Prostate gland (tissue), 2 donors: ENCODE measurements around the gene UTP18. TPM values are rescaled to one million over a fixed set of nuclear protein-coding genes. Genes with fewer than 3 reads are reported as not detected.

ENCODE experiments used
- DNase-seq: peaks from one replicate; pipeline ENCODE4 v3.0.0-alpha.2; 2019; ENCODE audit warnings: low spot score
- H3K27ac ChIP-seq, 2 donors: fragments of 200-600 bp; sonication (generic); 2 replicates each; pipeline ENCODE4 v1.5.1; 2017 to 2019
- H3K27me3 ChIP-seq: fragments of 200-600 bp; sonication (generic); replicated peaks from 2 replicates; pipeline ENCODE4 v1.5.1; 2019; ENCODE audit not compliant: insufficient read depth
- H3K36me3 ChIP-seq, 2 donors: fragments of 200-600 bp; sonication (generic); 1 replicate in 1 of 2; 2 replicates in 1 of 2; pipeline versions ENCODE4 v1.5.1 to v1.8.1; 2017 to 2019
- H3K4me1 ChIP-seq: fragments of 200-600 bp; sonication (generic); replicated peaks from 2 replicates; pipeline ENCODE4 v1.5.1; 2019
- H3K4me3 ChIP-seq, 2 donors: fragments of 200-600 bp; sonication (generic); 2 replicates each; pipeline ENCODE4 v1.5.1; 2017 to 2019
- H3K9me3 ChIP-seq: fragments of 200-600 bp; sonication (generic); 2 replicates; pipeline ENCODE4 v1.5.1; 2017
- CTCF ChIP-seq, 4 experiments: fragments of 200-600 bp in 2 of 4; fragments of 450-650 bp in 2 of 4; sonication (generic) in 2 of 4; IDR thresholded peaks; 1 replicate in 3 of 4; 2 replicates in 1 of 4; pipeline ENCODE4 v1.5.1; 2016 to 2019; ENCODE audit warnings: antibody characterized with exemption in 4 of 4, mild to moderate bottlenecking in 2 of 4, moderate library complexity in 2 of 4
- POLR2A ChIP-seq: fragments of 450-650 bp; IDR thresholded peaks from one replicate; pipeline ENCODE4 v1.6.1; 2016; ENCODE audit warnings: antibody characterized with exemption, mild to moderate bottlenecking
- POLR2AphosphoS5 ChIP-seq: sonication (generic); formaldehyde crosslinking; IDR thresholded peaks from one replicate; pipeline ENCODE4 v1.6.1; 2017; ENCODE audit warnings: antibody characterized with exemption
- WGBS: methylation state at CpG from one replicate; pipeline ENCODE4 v1.1.5; 2018; 5-methylcytosine and 5-hydroxymethylcytosine counted together
- intact Hi-C: fragments of 100-400 bp; cut with DNase I; formaldehyde crosslinking; loops from one replicate; pipeline ENCODE4 v1.14.2; 2022
- total RNA-seq, 2 donors: library from RNA; depleted of rRNA; stranded (reverse); fragments of >200 nt; gene quantifications; one replicate each; pipeline ENCODE4 v1.1.0, GENCODE V29; 2016

Gene UTP18
- total RNA-seq, 2 donors from 2014 or later: 27.6 to 43.5 TPM

- intact Hi-C loops: no loop called here
- no peaks in the 10 kb centered on the region for H3K27me3 ChIP-seq
Observed at GRCh38 chr17:51335883-51336822, 75.8 kb downstream of the UTP18 start.

DNA sequence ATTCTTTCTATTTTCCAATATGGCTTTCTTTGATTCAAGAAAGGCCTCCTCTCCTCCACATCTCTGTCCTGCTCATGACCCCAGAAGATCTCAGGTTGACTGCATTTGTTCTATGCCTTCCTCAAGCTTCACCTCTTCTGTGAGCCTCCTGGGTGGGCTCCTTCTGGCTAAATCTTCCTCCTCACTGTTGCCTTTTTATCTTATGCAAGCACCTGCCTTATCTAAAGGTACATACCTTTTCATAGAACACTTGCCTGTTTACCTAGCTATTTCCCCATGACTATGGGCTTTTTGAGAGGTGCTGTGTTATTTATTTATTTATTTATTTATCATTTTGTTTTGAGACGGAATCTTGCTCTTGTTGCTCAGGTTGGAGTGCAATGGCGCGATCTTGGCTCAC, 81.1 kb downstream of the UTP18 start:
- Histone ChIP-seq H3K27ac (no peak overlapping the region), H3K4me3 (no peak overlapping the region), H3K9me3 (no peaks in the 10 kb centered on the region), H3K27me3 (no peaks in the 10 kb centered on the region), H3K4me1 (no peaks in the 10 kb centered on the region), H3K36me3 (no peaks in the 10 kb centered on the region)
- DNase-seq: no peak
- intact Hi-C loops: no loop called here
- TF ChIP-seq CTCF (IDR thresholded peaks at IDR 0.05) (no peak), POLR2A (no peak), POLR2AphosphoS5 (no peak)
- WGBS: 93% methylated on average over 3 of the region's 3 CpGs

More at GRCh38 chr17:51335883-51336822, 75.8 kb downstream of the UTP18 start:
- Histone ChIP-seq H3K27ac (no peak overlapping the region), H3K36me3 (no peaks in the 10 kb centered on the region), H3K4me1 (no peaks in the 10 kb centered on the region), H3K9me3 (no peaks in the 10 kb centered on the region), H3K4me3 (no peak overlapping the region)
- TF ChIP-seq POLR2AphosphoS5: no peak
- no peak for DNase-seq
- WGBS: 90% methylated on average over 5 of the region's 5 CpGs

DNA sequence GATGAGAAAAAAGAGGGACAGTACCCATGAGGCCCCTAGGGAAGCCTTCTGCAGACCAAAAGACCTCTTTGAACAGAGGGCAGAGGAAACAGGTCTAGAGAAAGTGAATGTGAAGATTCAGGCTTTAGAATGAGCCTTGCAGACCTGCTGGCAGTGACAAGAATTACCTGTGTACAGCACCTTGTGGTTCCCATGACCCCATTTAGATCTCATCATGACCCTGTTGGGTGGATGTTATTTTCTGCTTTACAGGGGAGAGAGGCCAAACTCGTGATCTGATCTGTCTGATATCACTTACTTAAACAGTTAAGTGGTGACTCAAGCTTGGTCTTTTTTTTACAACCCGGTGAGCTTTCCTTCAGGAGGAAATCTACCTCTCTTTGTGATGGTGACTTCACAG, 81.9 kb downstream of the UTP18 start:
- Histone ChIP-seq H3K4me3 (no peak overlapping the region), H3K27ac (no peak overlapping the region), H3K27me3 (no peaks in the 10 kb centered on the region), H3K4me1 (no peaks in the 10 kb centered on the region), H3K36me3 (no peaks in the 10 kb centered on the region), H3K9me3 (no peaks in the 10 kb centered on the region)
- TF ChIP-seq POLR2A (no peak), POLR2AphosphoS5 (no peak), CTCF (IDR thresholded peaks at IDR 0.05) (no peak)
- DNase-seq: no peak
- WGBS: 36% methylated on average over 2 of the region's 2 CpGs
- intact Hi-C loops: no loop called here

DNA sequence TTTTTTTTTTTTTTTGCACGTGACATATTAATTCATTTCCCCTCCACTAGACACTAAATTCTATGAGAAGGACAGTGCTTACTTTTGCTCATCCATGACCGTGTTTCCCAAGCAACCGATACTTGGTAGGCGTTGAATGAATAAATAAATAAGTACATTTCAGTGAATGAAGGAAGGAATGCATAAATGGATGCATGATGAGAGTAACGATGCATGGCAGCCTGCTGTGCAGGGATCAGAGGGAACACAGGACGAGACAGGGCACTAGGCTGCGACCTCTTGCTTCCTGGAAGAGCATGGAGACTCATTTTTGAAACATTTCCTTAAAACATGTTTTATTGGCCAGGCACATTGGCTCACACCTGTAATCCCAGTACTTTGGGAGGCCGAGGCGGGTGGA, 84.2 kb downstream of the UTP18 start:
- Histone ChIP-seq H3K4me1 (no peaks in the 10 kb centered on the region), H3K9me3 (no peaks in the 10 kb centered on the region), H3K27ac (no peak overlapping the region), H3K4me3 (no peak overlapping the region), H3K36me3 (no peaks in the 10 kb centered on the region), H3K27me3 (no peaks in the 10 kb centered on the region)
- intact Hi-C loops: no loop called here
- DNase-seq: no peak
- TF ChIP-seq POLR2AphosphoS5 (no peak), CTCF (IDR thresholded peaks at IDR 0.05) (no peak), POLR2A (no peak)
- 76% methylated on average over 9 of the region's 9 CpGs for WGBS

DNA sequence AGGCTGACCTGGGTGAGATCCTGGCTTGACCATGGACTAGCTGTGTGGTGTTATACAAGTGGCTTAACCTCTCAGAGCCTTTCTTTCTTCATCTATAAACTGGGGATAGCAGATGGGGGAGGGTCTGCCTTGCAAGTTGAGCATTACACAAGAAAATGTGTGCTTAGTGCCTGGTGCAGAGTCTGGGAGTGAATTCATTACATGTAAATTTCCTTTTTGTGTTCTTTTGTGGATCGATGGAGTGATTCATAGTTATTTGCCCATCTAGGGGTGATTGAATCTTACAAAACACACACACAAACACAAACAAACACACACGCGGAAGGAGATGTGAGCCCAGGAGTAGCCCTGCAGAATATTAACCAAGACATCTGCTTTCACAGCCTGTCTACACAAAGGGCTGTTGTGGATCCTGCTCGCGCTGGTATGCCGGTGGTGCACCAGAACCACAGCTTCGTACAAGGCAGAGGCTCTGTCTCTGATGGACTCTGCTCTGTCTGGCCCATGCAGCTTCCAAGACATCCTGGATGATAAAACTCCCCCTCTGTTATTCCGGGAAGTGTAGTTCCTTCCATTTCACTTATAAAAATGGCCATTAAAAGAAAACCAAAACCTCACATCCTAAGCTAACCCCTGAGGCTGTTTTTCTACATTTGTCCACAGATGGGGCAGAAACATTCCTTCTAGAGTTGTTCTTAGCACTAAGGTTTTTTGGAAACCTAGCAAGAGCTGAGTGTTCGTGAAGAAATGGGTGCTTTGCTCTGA, 86.1 kb downstream of the UTP18 start:
- DNase-seq: no peak
- Histone ChIP-seq H3K9me3 (no peaks in the 10 kb centered on the region), H3K27me3 (no peaks in the 10 kb centered on the region), H3K4me1 (no peaks in the 10 kb centered on the region), H3K27ac (no peak overlapping the region), H3K4me3 (no peak overlapping the region), H3K36me3 (no peaks in the 10 kb centered on the region)
- no peak for TF ChIP-seq CTCF (IDR thresholded peaks at IDR 0.05)
- TF ChIP-seq POLR2AphosphoS5: no peak
- TF ChIP-seq POLR2A: no peak
- intact Hi-C loops: no loop called here
- 55% methylated on average over 9 of the region's 9 CpGs for WGBS

Other genes starting within 250 kb of the UTP18 start
- gene SPAG9, start 139.7 kb upstream of the UTP18 start, total RNA-seq: 10 to 100 TPM; 48.3 to 98.3 TPM
- gene NME1, start 107.0 kb upstream of the UTP18 start, total RNA-seq: 10 to 100 TPM; 32.3 to 75.1 TPM
- gene NME2, start 94.1 kb upstream of the UTP18 start, total RNA-seq: 100 to 1,000 TPM; 208 to 479 TPM
- gene MBTD1, start 497 bp upstream of the UTP18 start, total RNA-seq: 10 to 100 TPM; 19.6 to 25.1 TPM